ENCODE data around the gene WT1.
"Not testable (repeated sequence)": the region's sequence is repeated elsewhere in the genome, so short reads cannot be mapped to it uniquely, and the experiment has no call there.

The WT1 gene

DNA sequence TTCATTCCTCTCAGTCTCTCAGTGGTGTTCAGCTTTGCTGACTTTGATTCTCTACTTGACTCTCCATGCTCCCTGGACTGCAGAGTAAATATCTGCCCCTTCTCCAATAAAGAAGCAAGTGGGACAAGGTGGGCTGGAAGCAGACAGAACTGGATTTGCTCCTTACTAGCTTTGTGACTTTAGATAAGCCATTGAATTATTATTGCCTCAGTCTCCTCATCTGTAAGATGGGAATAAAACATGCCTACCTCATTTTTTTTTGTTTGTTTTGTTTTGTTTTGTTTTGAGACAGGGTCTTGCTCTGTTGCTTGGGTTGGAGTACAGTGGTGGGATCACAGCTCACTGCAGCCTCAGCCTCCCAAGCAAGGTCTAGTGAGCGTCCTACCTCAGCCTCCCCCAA is 44.6 kb downstream of the WT1 start:
- DNase-seq (ENCODE audit: extremely low read depth in 1 of 2, low read depth in 1 of 2) = no peak

GRCh38 chr11:32388871-32389770 is 46.2 kb downstream of the WT1 start:
- no peak for DNase-seq (ENCODE audit: extremely low read depth in 1 of 2, low read depth in 1 of 2)

DNA sequence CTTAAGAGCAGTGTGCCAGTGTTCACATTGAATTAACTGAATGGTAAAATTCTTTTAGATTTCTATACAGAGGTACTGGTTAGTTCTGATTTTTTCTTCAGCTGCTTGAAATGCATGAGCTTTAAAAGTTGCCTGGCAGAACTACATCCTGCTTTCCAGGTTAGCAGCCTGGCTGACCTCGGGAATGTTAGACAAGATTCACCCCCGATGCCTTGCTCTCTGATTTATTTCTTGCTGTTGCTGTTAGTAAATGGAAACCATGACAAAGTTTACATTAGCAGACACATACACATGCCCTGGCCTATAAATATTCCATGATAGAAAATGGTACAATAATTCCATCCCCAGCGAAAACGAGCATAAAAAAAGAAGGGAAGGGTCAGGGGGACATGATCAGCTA is 47.0 kb downstream of the WT1 start:
- no peak for DNase-seq (ENCODE audit: extremely low read depth in 1 of 2, low read depth in 1 of 2)

GRCh38 chr11:32387411-32387810 is 47.9 kb downstream of the WT1 start:
- DNase-seq (ENCODE audit: extremely low read depth in 1 of 2, low read depth in 1 of 2) = no peak

GRCh38 chr11:32386770-32387377 is 48.5 kb downstream of the WT1 start:
- no peak for DNase-seq (ENCODE audit: extremely low read depth in 1 of 2, low read depth in 1 of 2)

- no peak for DNase-seq (ENCODE audit: extremely low read depth in 1 of 2, low read depth in 1 of 2)
Measured at GRCh38 chr11:32385998-32386397, 49.3 kb downstream of the WT1 start.

DNA sequence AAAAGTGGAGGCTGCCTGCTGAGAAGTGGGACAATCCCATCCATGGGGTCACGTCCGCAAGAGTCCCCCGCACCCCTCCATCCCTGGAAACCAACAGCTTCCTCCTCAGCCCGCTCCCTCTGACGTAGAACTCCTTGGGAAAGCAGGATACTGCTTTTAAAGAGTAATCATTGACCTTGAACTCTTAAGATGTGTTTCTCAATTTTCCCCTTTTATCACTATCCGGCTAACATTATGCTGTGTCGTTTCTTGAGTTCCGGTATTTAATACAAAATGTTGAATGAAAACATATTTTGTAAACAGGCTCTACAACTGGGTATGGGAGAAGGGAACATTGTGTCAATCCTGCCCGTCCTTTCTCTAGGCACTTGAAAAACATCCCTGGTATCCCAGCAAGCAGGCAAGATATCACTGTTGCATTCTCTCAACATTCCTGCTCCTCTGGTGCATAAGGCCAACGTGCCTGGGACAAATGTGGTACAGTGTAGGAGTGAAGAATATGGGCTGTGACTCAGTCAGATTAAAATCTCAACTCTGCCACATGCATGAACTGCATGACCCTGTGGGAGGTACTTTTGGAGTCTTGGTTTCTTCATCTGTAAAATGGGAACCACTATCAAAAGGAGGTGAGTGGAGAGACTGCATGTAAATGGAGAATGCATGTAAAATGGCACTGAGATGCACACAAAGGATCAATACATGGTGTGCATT is 52.8 kb downstream of the WT1 start:
- DNase-seq (ENCODE audit: extremely low read depth in 1 of 2, low read depth in 1 of 2) = no peak

- DNase-seq (ENCODE audit: extremely low read depth in 1 of 2, low read depth in 1 of 2) = no peak
Measured at GRCh38 chr11:32381179-32381578, 54.2 kb downstream of the WT1 start.

GRCh38 chr11:32379719-32380118 is 55.6 kb downstream of the WT1 start:
- DNase-seq (ENCODE audit: extremely low read depth in 1 of 2, low read depth in 1 of 2) = no peak

GRCh38 chr11:32375826-32376225 is 59.5 kb downstream of the WT1 start:
- no peak for DNase-seq (ENCODE audit: extremely low read depth in 1 of 2, low read depth in 1 of 2)

GRCh38 chr11:32374261-32374711 is 61.1 kb downstream of the WT1 start:
- DNase-seq (ENCODE audit: extremely low read depth in 1 of 2, low read depth in 1 of 2) = peak in 1 of 2 donors; percentile 16

DNA sequence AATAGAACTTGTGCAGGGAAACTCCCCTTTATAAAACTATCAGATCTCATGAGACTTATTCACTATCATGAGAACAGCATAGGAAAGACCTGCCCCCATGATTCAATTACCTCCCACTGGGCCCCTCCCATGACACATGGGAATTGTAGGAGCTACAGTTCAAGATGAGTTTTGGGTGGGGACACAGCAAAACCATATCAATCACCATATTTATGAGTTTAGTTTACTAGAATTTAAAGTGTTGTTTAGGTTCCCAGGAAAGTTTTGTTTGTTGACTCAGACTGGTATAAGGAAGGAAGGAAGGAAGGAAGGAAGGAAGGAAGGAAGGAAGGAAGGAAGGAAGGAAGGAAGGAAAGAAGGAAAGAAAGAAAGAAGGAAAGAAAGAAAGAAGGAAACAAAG is 65.4 kb downstream of the WT1 start:
- not testable (repeated sequence) for DNase-seq (ENCODE audit: extremely low read depth in 1 of 2, low read depth in 1 of 2)

- DNase-seq (ENCODE audit: extremely low read depth in 1 of 2, low read depth in 1 of 2) = no peak
Measured at GRCh38 chr11:32366666-32367065, 68.7 kb downstream of the WT1 start.

- DNase-seq (ENCODE audit: extremely low read depth in 1 of 2, low read depth in 1 of 2) = no peak
Measured at GRCh38 chr11:32365192-32365591, 70.1 kb downstream of the WT1 start.

DNA sequence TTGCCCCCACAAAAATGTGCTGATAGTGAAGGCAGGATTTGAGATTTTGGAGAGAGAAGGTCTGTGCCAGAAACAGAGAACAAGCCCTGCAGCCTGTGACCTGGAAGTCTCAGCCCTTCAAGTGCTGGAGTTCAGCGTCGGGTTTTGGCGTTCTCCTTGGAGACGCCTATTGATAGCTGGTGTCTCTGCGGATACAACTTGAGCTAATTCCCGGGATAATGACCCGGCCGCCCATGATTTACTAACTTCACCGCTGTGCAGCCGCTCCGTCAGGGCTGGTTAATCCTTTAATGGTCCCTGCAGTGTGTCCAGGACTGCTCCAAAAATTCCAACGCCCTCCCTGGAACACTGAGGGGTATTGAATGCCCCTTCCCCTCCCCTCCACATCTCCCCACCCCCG is 76.6 kb downstream of the WT1 start:
- no peak for DNase-seq (ENCODE audit: extremely low read depth in 1 of 2, low read depth in 1 of 2)

GRCh38 chr11:32353884-32354283 is 81.5 kb downstream of the WT1 start:
- no peak for DNase-seq (ENCODE audit: extremely low read depth in 1 of 2, low read depth in 1 of 2)

DNA sequence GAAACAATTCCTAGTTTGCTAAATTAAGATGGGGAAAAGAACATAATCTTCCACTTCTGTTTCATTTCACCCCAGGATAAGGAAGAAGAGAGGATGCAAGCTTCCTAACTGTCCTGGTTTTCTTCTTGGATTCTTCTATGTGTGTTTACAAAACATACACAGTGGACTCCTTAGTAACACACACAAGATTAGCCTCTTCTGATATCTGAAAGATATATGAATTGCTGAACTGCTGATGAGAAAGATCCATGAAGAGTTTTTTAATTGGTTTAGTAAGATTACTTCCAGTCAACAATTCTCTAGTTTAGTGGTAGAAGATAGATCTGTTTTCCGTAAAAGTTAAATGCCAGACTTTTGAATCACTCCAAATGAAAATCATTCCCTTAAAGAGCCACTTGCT is 86.8 kb downstream of the WT1 start:
- no peak for DNase-seq (ENCODE audit: extremely low read depth in 1 of 2, low read depth in 1 of 2)

- DNase-seq (ENCODE audit: extremely low read depth in 1 of 2, low read depth in 1 of 2) = no peak
Measured at GRCh38 chr11:32344946-32345345, 90.4 kb downstream of the WT1 start.

DNA sequence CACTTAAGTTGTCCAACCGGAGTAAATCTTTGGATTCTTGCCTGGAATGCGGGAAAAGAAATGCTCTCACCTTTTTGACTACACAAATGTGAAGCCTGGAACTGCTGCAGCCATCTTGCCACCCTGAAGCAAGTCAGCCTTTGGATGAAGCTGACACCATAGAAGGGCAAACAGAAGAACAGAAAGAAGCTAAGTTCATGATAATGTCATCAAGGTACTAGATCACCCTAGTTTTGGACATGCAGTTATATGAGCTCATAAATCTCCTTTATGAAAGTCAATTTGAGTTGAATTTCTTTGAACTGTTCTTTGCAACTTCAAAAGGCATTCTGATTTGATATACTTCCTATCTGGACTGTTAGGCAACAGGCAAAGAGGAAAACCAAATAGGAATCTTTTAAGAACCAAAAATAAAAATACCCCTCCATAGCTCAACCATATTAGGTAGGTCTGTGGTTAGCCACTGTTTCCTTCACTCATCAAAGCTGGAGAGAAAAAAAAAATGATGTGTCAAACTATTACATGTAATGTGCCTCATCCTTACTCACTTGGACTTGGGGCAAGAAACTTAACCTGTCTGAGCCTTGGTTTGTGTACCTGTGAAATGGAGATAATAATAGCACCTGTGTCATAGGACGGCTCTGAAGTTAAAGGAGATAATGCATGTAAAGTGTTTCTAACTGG is 91.9 kb downstream of the WT1 start:
- no peak for DNase-seq (ENCODE audit: extremely low read depth in 1 of 2, low read depth in 1 of 2)

DNA sequence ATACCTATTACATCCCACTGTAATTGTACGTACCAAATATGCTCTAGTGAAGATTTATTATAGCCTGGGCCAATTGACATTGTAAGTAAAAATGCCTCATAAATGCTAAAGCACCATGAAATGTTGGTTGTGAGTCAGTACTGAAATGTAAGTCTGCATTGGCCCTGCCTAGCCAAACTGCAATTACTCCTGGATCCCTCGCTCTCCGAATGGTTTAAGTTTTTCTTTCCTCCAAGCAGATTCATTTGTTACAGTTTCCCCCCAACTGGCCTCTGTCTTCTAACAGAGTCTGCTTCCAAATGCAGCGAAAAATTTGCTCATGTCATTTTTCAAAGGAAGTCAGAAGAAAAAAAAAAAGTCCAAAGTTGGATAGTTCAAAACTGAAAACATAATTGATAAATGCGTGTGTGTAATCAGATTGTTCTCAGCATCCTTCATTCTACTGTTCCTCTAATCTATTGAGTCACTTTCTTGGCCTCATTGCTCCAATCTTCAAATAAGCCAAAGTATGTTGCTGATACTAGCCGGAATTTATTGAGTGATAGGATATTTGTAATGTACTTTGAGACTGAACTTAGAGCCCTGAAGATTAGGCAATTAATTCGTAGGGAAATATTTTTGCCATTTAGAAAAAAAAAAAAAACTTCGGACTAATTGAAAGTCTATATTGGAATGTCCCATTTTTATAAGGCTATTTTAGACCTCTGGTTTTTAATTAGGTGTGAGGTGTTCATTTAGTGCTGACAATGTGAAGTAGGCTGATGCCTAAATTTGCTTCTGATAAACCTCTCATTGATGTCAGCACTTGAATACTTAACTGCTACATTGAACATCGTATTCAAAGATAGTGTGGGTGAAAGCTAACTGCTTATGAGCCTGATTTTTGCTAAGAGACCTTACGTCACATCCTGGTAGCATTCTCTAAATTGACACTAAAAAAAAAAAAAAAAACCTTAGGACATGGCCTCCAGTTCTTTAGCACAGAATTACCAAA is 93.4 kb downstream of the WT1 start:
- DNase-seq (ENCODE audit: extremely low read depth in 1 of 2, low read depth in 1 of 2) = no peak

Data from stimulated activated CD8-positive, alpha-beta memory T cell treated with anti-CD3 and anti-CD28 coated beads, Interleukin-7, amount 100 ng/mL, for 48 hours (primary cell).